Ishikawa (cell line): Measurements from ENCODE around the gene ATP11A.
A peak's percentile ranks its signal among the peaks of the same experiment; 100 is the strongest.

Source experiments
- CEBPB ChIP-seq: IDR thresholded peaks from 2 replicates; pipeline ENCODE4 v1.6.1; 2012
- CREB1 ChIP-seq: IDR thresholded peaks from 2 replicates; pipeline ENCODE4 v1.6.1; 2012; ENCODE audit warnings: low read depth
- EGR1 ChIP-seq: IDR thresholded peaks from 2 replicates; pipeline ENCODE4 v1.6.1; 2012
- EP300 ChIP-seq: IDR thresholded peaks from 2 replicates; pipeline ENCODE4 v1.6.1; 2012; ENCODE audit warnings: borderline replicate concordance
- FOXM1 ChIP-seq: IDR thresholded peaks from 2 replicates; pipeline ENCODE4 v1.6.1; 2012; ENCODE audit warnings: low read depth, borderline replicate concordance
- NFIC ChIP-seq: IDR thresholded peaks from 2 replicates; pipeline ENCODE4 v1.6.1; 2012
- RAD21 ChIP-seq: IDR thresholded peaks from 2 replicates; pipeline ENCODE4 v1.6.1; 2012; ENCODE audit warnings: low read depth
- REST ChIP-seq: IDR thresholded peaks from 2 replicates; pipeline ENCODE4 v1.6.1; 2012; ENCODE audit warnings: low read depth, mild to moderate bottlenecking
- TAF1 ChIP-seq: IDR thresholded peaks from 2 replicates; pipeline ENCODE4 v1.6.1; 2012; ENCODE audit warnings: low read depth, mild to moderate bottlenecking
- TCF12 ChIP-seq: IDR thresholded peaks from 2 replicates; pipeline ENCODE4 v1.6.1; 2012; ENCODE audit warnings: low read depth
- TEAD4 ChIP-seq: IDR thresholded peaks from 2 replicates; pipeline ENCODE4 v1.6.1; 2012
- YY1 ChIP-seq: IDR thresholded peaks from 2 replicates; pipeline ENCODE4 v1.6.1; 2012; ENCODE audit warnings: low read depth
- ZBTB7A ChIP-seq: IDR thresholded peaks from 2 replicates; pipeline ENCODE4 v1.6.1; 2012; ENCODE audit warnings: low read depth
- TF ChIP-seq, protein P1 (sequence below): IDR thresholded peaks from 2 replicates; pipeline ENCODE4 v1.6.1; 2012
- TF ChIP-seq, protein P2 (sequence below): IDR thresholded peaks from 2 replicates; pipeline ENCODE4 v1.6.1; 2012

ATP11A gene

GRCh38 chr13:112857914-112858490, 168.2 kb downstream of the ATP11A start:
- TF ChIP-seq, protein P1, sequence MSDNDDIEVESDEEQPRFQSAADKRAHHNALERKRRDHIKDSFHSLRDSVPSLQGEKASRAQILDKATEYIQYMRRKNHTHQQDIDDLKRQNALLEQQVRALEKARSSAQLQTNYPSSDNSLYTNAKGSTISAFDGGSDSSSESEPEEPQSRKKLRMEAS = no peak
- no peak for TF ChIP-seq FOXM1
- TF ChIP-seq RAD21 = no peak
- no peak for TF ChIP-seq CREB1
- TF ChIP-seq CEBPB = no peak
- TF ChIP-seq, protein P2, sequence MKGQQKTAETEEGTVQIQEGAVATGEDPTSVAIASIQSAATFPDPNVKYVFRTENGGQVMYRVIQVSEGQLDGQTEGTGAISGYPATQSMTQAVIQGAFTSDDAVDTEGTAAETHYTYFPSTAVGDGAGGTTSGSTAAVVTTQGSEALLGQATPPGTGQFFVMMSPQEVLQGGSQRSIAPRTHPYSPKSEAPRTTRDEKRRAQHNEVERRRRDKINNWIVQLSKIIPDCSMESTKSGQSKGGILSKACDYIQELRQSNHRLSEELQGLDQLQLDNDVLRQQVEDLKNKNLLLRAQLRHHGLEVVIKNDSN = no peak
- TF ChIP-seq NFIC = no peak
- TF ChIP-seq YY1 = no peak
- no peak for TF ChIP-seq TCF12
- TF ChIP-seq TEAD4 = no peak
- TF ChIP-seq EGR1 = no peak
- TF ChIP-seq REST = no peak
- no peak for TF ChIP-seq ZBTB7A
- no peak for TF ChIP-seq TAF1
- no peak for TF ChIP-seq EP300

DNA sequence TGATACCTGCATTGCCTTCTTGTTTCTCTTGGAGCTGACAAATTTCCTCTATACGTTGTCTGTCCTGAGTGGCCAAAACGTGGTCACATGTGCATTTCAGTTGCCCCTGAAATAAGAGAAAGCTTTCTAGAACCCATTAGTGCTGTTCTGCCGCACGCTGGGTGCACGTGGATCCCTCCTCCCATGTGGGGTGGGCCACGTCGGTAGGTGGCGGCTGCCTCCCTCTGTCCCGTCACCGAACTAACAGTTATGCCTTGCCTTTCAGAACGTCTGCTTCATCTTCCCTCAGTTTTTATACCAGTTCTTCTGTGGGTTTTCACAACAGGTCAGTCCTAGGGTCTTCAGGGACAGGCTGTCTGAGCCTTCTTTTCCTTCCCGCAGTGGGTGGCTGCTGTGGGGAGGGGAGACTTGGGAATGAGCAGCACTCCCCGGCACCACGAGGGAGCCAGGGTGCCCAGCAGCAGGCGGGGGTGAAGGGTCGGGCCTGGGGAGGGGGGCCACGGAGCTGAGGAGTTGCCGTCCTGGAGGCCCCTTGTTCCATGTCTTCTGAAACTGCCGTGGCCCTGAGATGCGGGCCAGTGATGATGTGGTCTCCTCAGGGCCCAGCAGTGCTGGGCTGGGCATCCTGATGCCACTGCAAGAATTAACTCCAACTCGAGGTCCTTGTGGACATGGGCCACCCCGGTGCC, 169.4 kb downstream of the ATP11A start:
- TF ChIP-seq FOXM1 = no peak
- TF ChIP-seq EP300 = no peak

DNA sequence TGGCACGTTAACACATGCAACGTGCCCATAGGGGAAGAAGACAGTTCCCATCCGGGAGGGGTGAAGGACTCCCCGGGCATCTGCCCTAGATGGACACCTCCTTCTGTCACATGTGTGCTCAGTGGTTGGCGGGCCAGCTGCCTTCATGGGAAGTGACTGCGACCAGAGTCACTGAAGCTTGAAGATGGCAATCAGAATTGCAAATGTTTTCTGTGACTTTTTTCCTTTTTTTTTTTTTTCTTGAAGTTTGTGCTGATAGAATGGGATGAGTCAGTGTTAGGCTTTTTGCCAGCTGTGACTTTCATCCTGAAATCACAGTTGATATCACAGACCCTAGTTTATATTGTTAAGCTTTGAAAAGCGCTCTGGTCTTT, 170.0 kb downstream of the ATP11A start:
- TF ChIP-seq TAF1 (no peak), REST (no peak), EP300 (no peak), TEAD4 (no peak), RAD21 (no peak), EGR1 (no peak), FOXM1 (no peak), CREB1 (no peak), NFIC (0 out of 2 replicates have a peak, but pooled peaks have one; percentile 19), CEBPB (no peak), TCF12 (0 out of 2 replicates have a peak, but pooled peaks have one; percentile 33), ZBTB7A (no peak), YY1 (no peak)
- TF ChIP-seq, protein P2 = no peak
- TF ChIP-seq, protein P1 = no peak

DNA sequence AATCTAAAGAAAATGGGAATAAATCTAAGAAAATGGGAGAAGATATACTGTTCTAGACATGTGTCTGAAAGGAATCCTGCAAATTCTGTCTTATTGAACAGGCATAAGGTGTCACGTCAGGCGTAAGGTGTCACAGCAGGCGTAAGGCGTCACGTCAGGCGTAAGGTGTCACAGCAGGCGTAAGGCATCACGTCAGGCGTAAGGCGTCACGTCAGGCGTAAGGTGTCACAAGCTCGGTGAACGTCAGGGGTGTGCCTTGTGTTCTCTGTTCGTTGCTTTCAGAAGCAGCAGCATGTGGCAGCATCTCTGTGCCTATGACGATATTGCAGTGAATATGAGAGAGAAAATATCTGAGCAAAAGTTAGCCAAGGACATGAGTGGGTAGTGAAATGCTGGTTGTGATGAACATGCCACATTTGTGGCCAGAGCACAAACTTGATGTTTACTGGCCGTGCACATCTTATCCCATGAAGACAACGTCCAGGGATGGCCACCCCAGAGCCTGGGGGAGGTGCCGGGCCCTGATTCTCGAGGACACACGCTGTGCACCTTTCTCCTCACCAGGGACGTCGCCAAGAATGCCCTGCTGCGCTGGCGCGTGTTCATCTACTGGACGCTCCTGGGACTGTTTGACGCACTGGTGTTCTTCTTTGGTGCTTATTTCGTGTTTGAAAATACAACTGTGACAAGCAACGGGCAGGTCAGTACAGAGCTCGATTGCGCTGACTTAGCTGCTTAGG, 172.2 kb downstream of the ATP11A start:
- no peak for TF ChIP-seq CREB1
- no peak for TF ChIP-seq EP300
- TF ChIP-seq EGR1 = no peak
- TF ChIP-seq, protein P2 = no peak
- TF ChIP-seq, protein P1 = no peak
- no peak for TF ChIP-seq CEBPB
- TF ChIP-seq TEAD4 = no peak
- TF ChIP-seq YY1 = no peak
- TF ChIP-seq NFIC = no peak
- TF ChIP-seq ZBTB7A = no peak
- TF ChIP-seq TCF12 = no peak
- TF ChIP-seq RAD21 = no peak

- TF ChIP-seq, protein P2 = no peak
- TF ChIP-seq NFIC = no peak
- no peak for TF ChIP-seq TAF1
- TF ChIP-seq, protein P1 = no peak
- no peak for TF ChIP-seq CEBPB
- no peak for TF ChIP-seq EP300
- TF ChIP-seq ZBTB7A = no peak
- no peak for TF ChIP-seq EGR1
- TF ChIP-seq TCF12 = no peak
- no peak for TF ChIP-seq YY1
- TF ChIP-seq RAD21 = no peak
- TF ChIP-seq REST = no peak
- no peak for TF ChIP-seq TEAD4
- no peak for TF ChIP-seq FOXM1
These were observed 177.5 kb downstream of the ATP11A start for GRCh38 chr13:112867301-112867711.
